ENCODE data around the gene TMEM54. TPM values are rescaled to one million over a fixed set of nuclear protein-coding genes. Genes with fewer than 3 reads are reported as not detected.

The TMEM54 gene
- total and polyA plus RNA-seq, 2 donors (not counting 1 experiment from before 2014, with no cell fraction given): 0.13 TPM; not detected in 1

- Histone ChIP-seq H3K79me2 (ENCODE audit: control insufficient read depth, insufficient read depth, low read length) (no peaks in the 10 kb centered on the region), H2AFZ (ENCODE audit: insufficient read depth, low read depth, low read length, poor library complexity, severe bottlenecking) (no peak overlapping the region), H3K4me2 (replicated peaks; ENCODE audit: low read depth, low read length, poor library complexity, severe bottlenecking) (no peak overlapping the region), H3K36me3 (replicated peaks in 1 of 2; ENCODE audit: control extremely low read depth in 1 of 2, control insufficient read depth in 1 of 2, extremely low read depth in 1 of 2, insufficient read depth in 2 of 2, low read length in 1 of 2) (no peaks in the 10 kb centered on the region), H3K4me3 (ENCODE audit: control extremely low read depth in 1 of 5, extremely low read depth in 1 of 5, insufficient read depth in 1 of 5, low read depth in 2 of 5, low read length in 4 of 5) (no peak overlapping the region), H4K20me1 (ENCODE audit: control insufficient read depth, insufficient read depth, low read length, poor library complexity, severe bottlenecking) (no peaks in the 10 kb centered on the region), H3K27me3 (replicated peaks in 1 of 4; ENCODE audit: control extremely low read depth in 1 of 4, control insufficient read depth in 3 of 4, insufficient read depth in 4 of 4, low read length in 3 of 4) (peaks cover 0 to 38% (median 24%) of the 10 kb centered on the region in 4 experiments), H3K9ac (ENCODE audit: low read length) (no peak overlapping the region), H3K27ac (ENCODE audit: low read length in 2 of 2) (no peak overlapping the region), H3K9me3 (ENCODE audit: control extremely low read depth in 1 of 3, control insufficient read depth in 2 of 3, insufficient read depth in 1 of 3, low read length in 2 of 3) (peaks cover 0 to 2% (median 0%) of the 10 kb centered on the region in 3 donors), H3K4me1 (ENCODE audit: control insufficient read depth in 2 of 2, insufficient read depth in 2 of 2, low read length in 2 of 2) (peaks cover 18 to 22% of the 10 kb centered on the region in 2 donors)
- TF ChIP-seq EZH2 (IDR thresholded peaks at IDR 0.05; ENCODE audit: borderline replicate concordance, insufficient read depth, low read depth, low read length, poor library complexity, severe bottlenecking) (no peak), CTCF (IDR thresholded peaks at IDR 0.05) (no peak)
- ChIA-PET POLR2A (no interaction called here), CTCF (interaction anchor here (1.7 to 3.5 kb wide), 2 partner anchors 80 to 128 kb away, joined by 4 to 24 read pairs; no protein-coding TSS in a partner anchor)
- ATAC-seq (ENCODE audit: low read depth) (no peak), DNase-seq (no peak)
- intact Hi-C loops (cut with micrococcal nuclease): no loop called here
- Mint-ChIP-seq H3K27me3 (peaks cover 47% of the 10 kb centered on the region), H3K9me3 (ENCODE audit: insufficient read depth) (peaks cover 5% of the 10 kb centered on the region), H3K4me3 (no peak overlapping the region), H3K4me1 (peaks cover 17% of the 10 kb centered on the region), H3K27ac (no peak overlapping the region)
- no CpG with 5 or more reads among the region's 2 CpGs for WGBS (ENCODE audit: insufficient coverage)
These were observed 26.3 kb upstream of the TMEM54 start for GRCh38 chr1:32927441-32927840.

- peaks cover 5% of the 10 kb centered on the region for H3K9me3 Mint-ChIP-seq (ENCODE audit: insufficient read depth)
- H4K20me1 ChIP-seq (ENCODE audit: control insufficient read depth, insufficient read depth, low read length, poor library complexity, severe bottlenecking): no peaks in the 10 kb centered on the region
- no peaks in the 10 kb centered on the region for H3K36me3 ChIP-seq (replicated peaks in 1 of 2; ENCODE audit: control extremely low read depth in 1 of 2, control insufficient read depth in 1 of 2, extremely low read depth in 1 of 2, insufficient read depth in 2 of 2, low read length in 1 of 2)
- intact Hi-C loops (cut with micrococcal nuclease): no loop called here
- no peak for ATAC-seq (ENCODE audit: low read depth)
- WGBS (ENCODE audit: insufficient coverage): 91% methylated on average over 4 of the region's 6 CpGs
- H3K79me2 ChIP-seq (ENCODE audit: control insufficient read depth, insufficient read depth, low read length): no peaks in the 10 kb centered on the region
- peaks cover 54% of the 10 kb centered on the region for H3K27me3 Mint-ChIP-seq
- H3K27ac Mint-ChIP-seq: no peak overlapping the region
- no peak overlapping the region for H3K4me3 Mint-ChIP-seq
- peaks cover 0 to 38% (median 24%) of the 10 kb centered on the region in 4 experiments for H3K27me3 ChIP-seq (replicated peaks in 1 of 4; ENCODE audit: control extremely low read depth in 1 of 4, control insufficient read depth in 3 of 4, insufficient read depth in 4 of 4, low read length in 3 of 4)
- POLR2A ChIA-PET: interaction anchor here (0.6 kb wide), 1 partner anchor 248 kb away, joined by 5 read pairs; no protein-coding TSS in a partner anchor
- no peak overlapping the region for H3K9ac ChIP-seq (ENCODE audit: low read length)
- CTCF ChIA-PET: interaction anchor here (0.7 to 3.5 kb wide), 4 partner anchors 11 to 1281 kb away, joined by 3 to 24 read pairs (median 4); no protein-coding TSS in a partner anchor
- peaks cover 18 to 22% of the 10 kb centered on the region in 2 donors for H3K4me1 ChIP-seq (ENCODE audit: control insufficient read depth in 2 of 2, insufficient read depth in 2 of 2, low read length in 2 of 2)
- no peak overlapping the region for H3K4me3 ChIP-seq (ENCODE audit: control extremely low read depth in 1 of 5, extremely low read depth in 1 of 5, insufficient read depth in 1 of 5, low read depth in 2 of 5, low read length in 4 of 5)
- H3K9me3 ChIP-seq (ENCODE audit: control extremely low read depth in 1 of 3, control insufficient read depth in 2 of 3, insufficient read depth in 1 of 3, low read length in 2 of 3): peaks cover 0 to 2% (median 0%) of the 10 kb centered on the region in 3 donors
- no peak overlapping the region for H3K4me2 ChIP-seq (replicated peaks; ENCODE audit: low read depth, low read length, poor library complexity, severe bottlenecking)
- H3K4me1 Mint-ChIP-seq: peaks cover 17% of the 10 kb centered on the region
- TF ChIP-seq CTCF (IDR thresholded peaks at IDR 0.05) (no peak), EZH2 (IDR thresholded peaks at IDR 0.05; ENCODE audit: borderline replicate concordance, insufficient read depth, low read depth, low read length, poor library complexity, severe bottlenecking) (no peak)
- no peak overlapping the region for H3K27ac ChIP-seq (ENCODE audit: low read length in 2 of 2)
- H2AFZ ChIP-seq (ENCODE audit: insufficient read depth, low read depth, low read length, poor library complexity, severe bottlenecking): no peak overlapping the region
- no peak for DNase-seq
These were observed 25.4 kb upstream of the TMEM54 start for GRCh38 chr1:32926562-32926961.
